HL-60 (cell line): Measurements from ENCODE around the gene BTBD16.

Source experiments
- GABPA ChIP-seq: IDR thresholded peaks from 2 replicates; pipeline ENCODE4 v1.6.1; 2012; ENCODE audit warnings: low read depth
- POLR2AphosphoS5 ChIP-seq: IDR thresholded peaks from 2 replicates; pipeline ENCODE4 v1.6.1; 2012; ENCODE audit warnings: low read depth
- TF ChIP-seq, protein P1 (sequence below): IDR thresholded peaks from one replicate; pipeline ENCODE4 v1.5.1; 2011; ENCODE audit warnings: low read length, control low read depth, inconsistent platforms; ENCODE audit not compliant: insufficient read depth
- TF ChIP-seq, protein P2 (sequence below): IDR thresholded peaks from 2 replicates; pipeline ENCODE4 v1.6.1; 2012; ENCODE audit warnings: low read depth; ENCODE audit not compliant: insufficient replicate concordance

DNA sequence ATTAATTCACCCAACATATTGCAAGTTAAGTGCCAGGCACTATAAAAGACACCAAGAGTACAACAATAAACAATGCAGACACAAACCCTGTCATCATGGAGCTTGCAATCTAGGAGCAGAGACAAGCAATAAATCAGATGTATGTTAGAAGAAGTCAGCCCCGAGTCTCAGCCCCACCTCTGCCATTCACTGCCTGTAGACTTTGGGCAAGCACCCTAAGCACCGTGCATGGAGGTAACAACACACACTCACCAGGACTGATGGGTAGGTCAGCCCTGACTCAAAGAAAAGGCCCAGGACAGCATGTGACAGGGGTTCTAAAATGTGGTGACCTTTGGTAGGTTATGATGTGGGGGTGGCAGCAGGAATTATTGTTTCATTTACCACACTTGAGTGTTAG, 54.1 kb downstream of the BTBD16 start:
- TF ChIP-seq, protein P1, sequence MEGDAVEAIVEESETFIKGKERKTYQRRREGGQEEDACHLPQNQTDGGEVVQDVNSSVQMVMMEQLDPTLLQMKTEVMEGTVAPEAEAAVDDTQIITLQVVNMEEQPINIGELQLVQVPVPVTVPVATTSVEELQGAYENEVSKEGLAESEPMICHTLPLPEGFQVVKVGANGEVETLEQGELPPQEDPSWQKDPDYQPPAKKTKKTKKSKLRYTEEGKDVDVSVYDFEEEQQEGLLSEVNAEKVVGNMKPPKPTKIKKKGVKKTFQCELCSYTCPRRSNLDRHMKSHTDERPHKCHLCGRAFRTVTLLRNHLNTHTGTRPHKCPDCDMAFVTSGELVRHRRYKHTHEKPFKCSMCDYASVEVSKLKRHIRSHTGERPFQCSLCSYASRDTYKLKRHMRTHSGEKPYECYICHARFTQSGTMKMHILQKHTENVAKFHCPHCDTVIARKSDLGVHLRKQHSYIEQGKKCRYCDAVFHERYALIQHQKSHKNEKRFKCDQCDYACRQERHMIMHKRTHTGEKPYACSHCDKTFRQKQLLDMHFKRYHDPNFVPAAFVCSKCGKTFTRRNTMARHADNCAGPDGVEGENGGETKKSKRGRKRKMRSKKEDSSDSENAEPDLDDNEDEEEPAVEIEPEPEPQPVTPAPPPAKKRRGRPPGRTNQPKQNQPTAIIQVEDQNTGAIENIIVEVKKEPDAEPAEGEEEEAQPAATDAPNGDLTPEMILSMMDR, result no peak
- TF ChIP-seq GABPA, result no peak
- TF ChIP-seq, protein P2, sequence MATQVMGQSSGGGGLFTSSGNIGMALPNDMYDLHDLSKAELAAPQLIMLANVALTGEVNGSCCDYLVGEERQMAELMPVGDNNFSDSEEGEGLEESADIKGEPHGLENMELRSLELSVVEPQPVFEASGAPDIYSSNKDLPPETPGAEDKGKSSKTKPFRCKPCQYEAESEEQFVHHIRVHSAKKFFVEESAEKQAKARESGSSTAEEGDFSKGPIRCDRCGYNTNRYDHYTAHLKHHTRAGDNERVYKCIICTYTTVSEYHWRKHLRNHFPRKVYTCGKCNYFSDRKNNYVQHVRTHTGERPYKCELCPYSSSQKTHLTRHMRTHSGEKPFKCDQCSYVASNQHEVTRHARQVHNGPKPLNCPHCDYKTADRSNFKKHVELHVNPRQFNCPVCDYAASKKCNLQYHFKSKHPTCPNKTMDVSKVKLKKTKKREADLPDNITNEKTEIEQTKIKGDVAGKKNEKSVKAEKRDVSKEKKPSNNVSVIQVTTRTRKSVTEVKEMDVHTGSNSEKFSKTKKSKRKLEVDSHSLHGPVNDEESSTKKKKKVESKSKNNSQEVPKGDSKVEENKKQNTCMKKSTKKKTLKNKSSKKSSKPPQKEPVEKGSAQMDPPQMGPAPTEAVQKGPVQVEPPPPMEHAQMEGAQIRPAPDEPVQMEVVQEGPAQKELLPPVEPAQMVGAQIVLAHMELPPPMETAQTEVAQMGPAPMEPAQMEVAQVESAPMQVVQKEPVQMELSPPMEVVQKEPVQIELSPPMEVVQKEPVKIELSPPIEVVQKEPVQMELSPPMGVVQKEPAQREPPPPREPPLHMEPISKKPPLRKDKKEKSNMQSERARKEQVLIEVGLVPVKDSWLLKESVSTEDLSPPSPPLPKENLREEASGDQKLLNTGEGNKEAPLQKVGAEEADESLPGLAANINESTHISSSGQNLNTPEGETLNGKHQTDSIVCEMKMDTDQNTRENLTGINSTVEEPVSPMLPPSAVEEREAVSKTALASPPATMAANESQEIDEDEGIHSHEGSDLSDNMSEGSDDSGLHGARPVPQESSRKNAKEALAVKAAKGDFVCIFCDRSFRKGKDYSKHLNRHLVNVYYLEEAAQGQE, result no peak
- TF ChIP-seq POLR2AphosphoS5, result no peak
